ENCODE results near the gene SGSM1. TPM values are rescaled to one million over a fixed set of nuclear protein-coding genes. Genes with fewer than 3 reads are reported as not detected.

SGSM1 gene
- total and polyA plus RNA-seq, 9 donors = 0.91 to 4.4 (median 2.5) TPM

GRCh38 chr22:24830205-24830979 is 24.4 kb downstream of the SGSM1 start:
- H3K27ac ChIP-seq = no peak overlapping the region
- no peak for TF ChIP-seq CTCF (IDR thresholded peaks at IDR 0.05)
- TF ChIP-seq POLR2A (IDR thresholded peaks at IDR 0.05) = no peak
- no peak for TF ChIP-seq EP300 (IDR thresholded peaks at IDR 0.05)
- H3K4me1 ChIP-seq (ENCODE audit: insufficient read depth) = no peaks in the 10 kb centered on the region
- no peaks in the 10 kb centered on the region for H3K9me3 ChIP-seq
- no peaks in the 10 kb centered on the region for H3K36me3 ChIP-seq
- H3K27me3 ChIP-seq = no peaks in the 10 kb centered on the region
- no peak overlapping the region for H3K4me3 ChIP-seq
- 57 to 68% (median 66%) methylated on average over 7 of the region's 7 CpGs for WGBS, 3 donors
- no peak for DNase-seq
- intact Hi-C loops (cut with DNase I) = no loop called here

GRCh38 chr22:24831687-24832086 is 25.7 kb downstream of the SGSM1 start:
- no peaks in the 10 kb centered on the region for H3K4me1 ChIP-seq (ENCODE audit: insufficient read depth)
- no peaks in the 10 kb centered on the region for H3K36me3 ChIP-seq
- no peak overlapping the region for H3K4me3 ChIP-seq
- H3K27me3 ChIP-seq = no peaks in the 10 kb centered on the region
- TF ChIP-seq CTCF (IDR thresholded peaks at IDR 0.05) (no peak), EP300 (IDR thresholded peaks at IDR 0.05) (no peak), POLR2A (IDR thresholded peaks at IDR 0.05) (no peak)
- intact Hi-C loops (cut with DNase I) = no loop called here
- no peak overlapping the region for H3K27ac ChIP-seq
- no peak for DNase-seq
- no peaks in the 10 kb centered on the region for H3K9me3 ChIP-seq
- 82 to 88% (median 86%) methylated on average over 10 of the region's 10 CpGs for WGBS, 3 donors

GRCh38 chr22:24833881-24834495 is 28.0 kb downstream of the SGSM1 start:
- 81 to 89% (median 86%) methylated on average over 8 of the region's 8 CpGs for WGBS, 3 donors
- no peak for DNase-seq
- no peaks in the 10 kb centered on the region for H3K9me3 ChIP-seq
- no peak overlapping the region for H3K4me3 ChIP-seq
- H3K27me3 ChIP-seq = no peaks in the 10 kb centered on the region
- no peaks in the 10 kb centered on the region for H3K4me1 ChIP-seq (ENCODE audit: insufficient read depth)
- no peak overlapping the region for H3K27ac ChIP-seq
- intact Hi-C loops (cut with DNase I) = no loop called here
- H3K36me3 ChIP-seq = no peaks in the 10 kb centered on the region
- no peak for TF ChIP-seq CTCF (IDR thresholded peaks at IDR 0.05)
- no peak for TF ChIP-seq POLR2A (IDR thresholded peaks at IDR 0.05)
- TF ChIP-seq EP300 (IDR thresholded peaks at IDR 0.05) = no peak

GRCh38 chr22:24834845-24835570 is 29.0 kb downstream of the SGSM1 start:
- 57 to 62% (median 58%) methylated on average over 13 of the region's 13 CpGs for WGBS, 3 donors
- TF ChIP-seq POLR2A (IDR thresholded peaks at IDR 0.05) (no peak), CTCF (IDR thresholded peaks at IDR 0.05) (no peak), EP300 (IDR thresholded peaks at IDR 0.05) (no peak)
- no peaks in the 10 kb centered on the region for H3K27me3 ChIP-seq
- no peak for DNase-seq
- no peaks in the 10 kb centered on the region for H3K36me3 ChIP-seq
- intact Hi-C loops (cut with DNase I) = no loop called here
- H3K4me1 ChIP-seq (ENCODE audit: insufficient read depth) = no peaks in the 10 kb centered on the region
- H3K9me3 ChIP-seq = no peaks in the 10 kb centered on the region
- H3K4me3 ChIP-seq = no peak overlapping the region
- H3K27ac ChIP-seq = no peak overlapping the region
